Astrocyte of the spinal cord (primary cell): Measurements from ENCODE around the gene ATF1.
"Not testable (repeated sequence)": the region's sequence is repeated elsewhere in the genome, so short reads cannot be mapped to it uniquely, and the experiment has no call there.

ENCODE experiments used
- DNase-seq: peaks from one replicate; pipeline ENCODE4 v3.0.0; 2011; ENCODE audit warnings: low read depth, low spot score
- H3K4me3 ChIP-seq: 2 replicates; pipeline ENCODE4 v1.5.1; 2011; ENCODE audit warnings: low read depth, mild to moderate bottlenecking, low read length, moderate library complexity
- CTCF ChIP-seq: IDR thresholded peaks from 2 replicates; pipeline ENCODE4 v1.5.1; 2012; ENCODE audit warnings: low read depth, mild to moderate bottlenecking, low read length, inconsistent platforms
- in situ Hi-C: cut with HindIII; loops from 2 replicates; pipeline ENCODE4 v1.10.0; 2017; ENCODE audit warnings: low sequenced_read_pairs

ATF1 gene

GRCh38 chr12:50865266-50865665 lies 101.4 kb downstream of the ATF1 start:
- DNase-seq: no peak
- no peak overlapping the region for H3K4me3 ChIP-seq
- no peak for TF ChIP-seq CTCF
- in situ Hi-C loops: no loop called here

GRCh38 chr12:50868881-50869280 lies 105.0 kb downstream of the ATF1 start:
- H3K4me3 ChIP-seq, in situ Hi-C loops, DNase-seq: not testable (repeated sequence)
